ENCODE data around the gene TICAM1. TPM values are rescaled to one million over a fixed set of nuclear protein-coding genes. Genes with fewer than 3 reads are reported as not detected.

The TICAM1 gene
- total and polyA plus RNA-seq, 10 of the 15 experiments (the other 5 are each of a cell fraction or from before 2014, with no cell fraction given), result 0.31 to 31.1 (median 5.3) TPM

DNA sequence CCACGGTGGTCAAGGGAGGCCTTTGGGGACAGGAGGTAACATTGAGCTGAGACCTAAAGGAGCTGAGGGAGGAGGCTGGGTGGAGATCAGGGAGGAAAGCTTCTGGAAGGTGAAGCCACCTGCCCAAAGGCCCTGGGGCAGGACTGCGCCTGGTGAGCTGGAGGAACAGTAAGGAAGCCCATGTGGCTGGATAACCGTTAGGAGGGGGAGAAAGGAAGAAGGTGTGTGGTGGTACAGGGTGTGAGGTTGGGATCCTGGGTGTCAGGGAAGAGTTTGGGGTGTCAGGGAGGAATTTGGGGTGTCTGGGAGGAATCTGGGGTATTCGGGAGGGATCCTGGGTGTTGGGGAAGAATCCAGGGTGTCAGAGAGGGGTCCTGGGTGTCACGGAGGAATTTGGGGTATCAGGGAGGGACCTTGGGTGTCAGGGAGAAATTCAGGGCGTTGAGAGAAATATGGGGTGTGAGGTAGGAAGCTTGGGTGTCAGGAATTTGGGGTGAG is 695 bp downstream of the TICAM1 start (continued):
- TF ChIP-seq JUND (IDR thresholded peaks at IDR 0.05; ENCODE audit: low read depth, low read length), result no peak
- TF ChIP-seq TCF12 (IDR thresholded peaks at IDR 0.05; ENCODE audit: low read depth, low read length), result no peak
- no peak for TF ChIP-seq HSF1 (IDR thresholded peaks at IDR 0.05; ENCODE audit: low read depth, low read length)
- TF ChIP-seq NFXL1 (IDR thresholded peaks at IDR 0.05; ENCODE audit: borderline replicate concordance), result no peak
- TF ChIP-seq, protein P1, sequence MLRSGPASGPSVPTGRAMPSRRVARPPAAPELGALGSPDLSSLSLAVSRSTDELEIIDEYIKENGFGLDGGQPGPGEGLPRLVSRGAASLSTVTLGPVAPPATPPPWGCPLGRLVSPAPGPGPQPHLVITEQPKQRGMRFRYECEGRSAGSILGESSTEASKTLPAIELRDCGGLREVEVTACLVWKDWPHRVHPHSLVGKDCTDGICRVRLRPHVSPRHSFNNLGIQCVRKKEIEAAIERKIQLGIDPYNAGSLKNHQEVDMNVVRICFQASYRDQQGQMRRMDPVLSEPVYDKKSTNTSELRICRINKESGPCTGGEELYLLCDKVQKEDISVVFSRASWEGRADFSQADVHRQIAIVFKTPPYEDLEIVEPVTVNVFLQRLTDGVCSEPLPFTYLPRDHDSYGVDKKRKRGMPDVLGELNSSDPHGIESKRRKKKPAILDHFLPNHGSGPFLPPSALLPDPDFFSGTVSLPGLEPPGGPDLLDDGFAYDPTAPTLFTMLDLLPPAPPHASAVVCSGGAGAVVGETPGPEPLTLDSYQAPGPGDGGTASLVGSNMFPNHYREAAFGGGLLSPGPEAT (IDR thresholded peaks at IDR 0.05; ENCODE audit: low read depth), result 0 out of 2 replicates have a peak, but pooled peaks have one; percentile 12
- TF ChIP-seq, protein P2, sequence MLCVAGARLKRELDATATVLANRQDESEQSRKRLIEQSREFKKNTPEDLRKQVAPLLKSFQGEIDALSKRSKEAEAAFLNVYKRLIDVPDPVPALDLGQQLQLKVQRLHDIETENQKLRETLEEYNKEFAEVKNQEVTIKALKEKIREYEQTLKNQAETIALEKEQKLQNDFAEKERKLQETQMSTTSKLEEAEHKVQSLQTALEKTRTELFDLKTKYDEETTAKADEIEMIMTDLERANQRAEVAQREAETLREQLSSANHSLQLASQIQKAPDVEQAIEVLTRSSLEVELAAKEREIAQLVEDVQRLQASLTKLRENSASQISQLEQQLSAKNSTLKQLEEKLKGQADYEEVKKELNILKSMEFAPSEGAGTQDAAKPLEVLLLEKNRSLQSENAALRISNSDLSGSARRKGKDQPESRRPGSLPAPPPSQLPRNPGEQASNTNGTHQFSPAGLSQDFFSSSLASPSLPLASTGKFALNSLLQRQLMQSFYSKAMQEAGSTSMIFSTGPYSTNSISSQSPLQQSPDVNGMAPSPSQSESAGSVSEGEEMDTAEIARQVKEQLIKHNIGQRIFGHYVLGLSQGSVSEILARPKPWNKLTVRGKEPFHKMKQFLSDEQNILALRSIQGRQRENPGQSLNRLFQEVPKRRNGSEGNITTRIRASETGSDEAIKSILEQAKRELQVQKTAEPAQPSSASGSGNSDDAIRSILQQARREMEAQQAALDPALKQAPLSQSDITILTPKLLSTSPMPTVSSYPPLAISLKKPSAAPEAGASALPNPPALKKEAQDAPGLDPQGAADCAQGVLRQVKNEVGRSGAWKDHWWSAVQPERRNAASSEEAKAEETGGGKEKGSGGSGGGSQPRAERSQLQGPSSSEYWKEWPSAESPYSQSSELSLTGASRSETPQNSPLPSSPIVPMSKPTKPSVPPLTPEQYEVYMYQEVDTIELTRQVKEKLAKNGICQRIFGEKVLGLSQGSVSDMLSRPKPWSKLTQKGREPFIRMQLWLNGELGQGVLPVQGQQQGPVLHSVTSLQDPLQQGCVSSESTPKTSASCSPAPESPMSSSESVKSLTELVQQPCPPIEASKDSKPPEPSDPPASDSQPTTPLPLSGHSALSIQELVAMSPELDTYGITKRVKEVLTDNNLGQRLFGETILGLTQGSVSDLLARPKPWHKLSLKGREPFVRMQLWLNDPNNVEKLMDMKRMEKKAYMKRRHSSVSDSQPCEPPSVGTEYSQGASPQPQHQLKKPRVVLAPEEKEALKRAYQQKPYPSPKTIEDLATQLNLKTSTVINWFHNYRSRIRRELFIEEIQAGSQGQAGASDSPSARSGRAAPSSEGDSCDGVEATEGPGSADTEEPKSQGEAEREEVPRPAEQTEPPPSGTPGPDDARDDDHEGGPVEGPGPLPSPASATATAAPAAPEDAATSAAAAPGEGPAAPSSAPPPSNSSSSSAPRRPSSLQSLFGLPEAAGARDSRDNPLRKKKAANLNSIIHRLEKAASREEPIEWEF (IDR thresholded peaks at IDR 0.05; ENCODE audit: insufficient replicate concordance, low read depth, low read length), result no peak
- TF ChIP-seq, protein P3, sequence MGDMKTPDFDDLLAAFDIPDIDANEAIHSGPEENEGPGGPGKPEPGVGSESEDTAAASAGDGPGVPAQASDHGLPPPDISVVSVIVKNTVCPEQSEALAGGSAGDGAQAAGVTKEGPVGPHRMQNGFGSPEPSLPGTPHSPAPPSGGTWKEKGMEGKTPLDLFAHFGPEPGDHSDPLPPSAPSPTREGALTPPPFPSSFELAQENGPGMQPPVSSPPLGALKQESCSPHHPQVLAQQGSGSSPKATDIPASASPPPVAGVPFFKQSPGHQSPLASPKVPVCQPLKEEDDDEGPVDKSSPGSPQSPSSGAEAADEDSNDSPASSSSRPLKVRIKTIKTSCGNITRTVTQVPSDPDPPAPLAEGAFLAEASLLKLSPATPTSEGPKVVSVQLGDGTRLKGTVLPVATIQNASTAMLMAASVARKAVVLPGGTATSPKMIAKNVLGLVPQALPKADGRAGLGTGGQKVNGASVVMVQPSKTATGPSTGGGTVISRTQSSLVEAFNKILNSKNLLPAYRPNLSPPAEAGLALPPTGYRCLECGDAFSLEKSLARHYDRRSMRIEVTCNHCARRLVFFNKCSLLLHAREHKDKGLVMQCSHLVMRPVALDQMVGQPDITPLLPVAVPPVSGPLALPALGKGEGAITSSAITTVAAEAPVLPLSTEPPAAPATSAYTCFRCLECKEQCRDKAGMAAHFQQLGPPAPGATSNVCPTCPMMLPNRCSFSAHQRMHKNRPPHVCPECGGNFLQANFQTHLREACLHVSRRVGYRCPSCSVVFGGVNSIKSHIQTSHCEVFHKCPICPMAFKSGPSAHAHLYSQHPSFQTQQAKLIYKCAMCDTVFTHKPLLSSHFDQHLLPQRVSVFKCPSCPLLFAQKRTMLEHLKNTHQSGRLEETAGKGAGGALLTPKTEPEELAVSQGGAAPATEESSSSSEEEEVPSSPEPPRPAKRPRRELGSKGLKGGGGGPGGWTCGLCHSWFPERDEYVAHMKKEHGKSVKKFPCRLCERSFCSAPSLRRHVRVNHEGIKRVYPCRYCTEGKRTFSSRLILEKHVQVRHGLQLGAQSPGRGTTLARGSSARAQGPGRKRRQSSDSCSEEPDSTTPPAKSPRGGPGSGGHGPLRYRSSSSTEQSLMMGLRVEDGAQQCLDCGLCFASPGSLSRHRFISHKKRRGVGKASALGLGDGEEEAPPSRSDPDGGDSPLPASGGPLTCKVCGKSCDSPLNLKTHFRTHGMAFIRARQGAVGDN (IDR thresholded peaks at IDR 0.05), result no peak
- TF ChIP-seq PML (IDR thresholded peaks at IDR 0.05; ENCODE audit: low read length), result no peak
- no peak for TF ChIP-seq KDM1A (IDR thresholded peaks at IDR 0.05; ENCODE audit: borderline replicate concordance)
- TF ChIP-seq FOXK2 (IDR thresholded peaks at IDR 0.05), result no peak
- TF ChIP-seq SMC3 (IDR thresholded peaks at IDR 0.05; ENCODE audit: borderline replicate concordance, low read length), result no peak
- no peak for TF ChIP-seq CBFB (IDR thresholded peaks at IDR 0.05; ENCODE audit: low read depth)
- no peak for TF ChIP-seq JUNB (IDR thresholded peaks at IDR 0.05)
- TF ChIP-seq ATF2 (IDR thresholded peaks at IDR 0.05; ENCODE audit: low read length), result no peak
- peak; percentile 32 for TF ChIP-seq SMAD1 (IDR thresholded peaks at IDR 0.05; ENCODE audit: low read depth, partially characterized antibody)
- no peak for TF ChIP-seq ZNF622 (IDR thresholded peaks at IDR 0.05)
- TF ChIP-seq CHD1 (IDR thresholded peaks at IDR 0.05; ENCODE audit: low read depth, low read length), result peak; percentile 6; the same call in 1 of the 2 replicates
